ENCODE data around the gene ENPP6. TPM values are rescaled to one million over a fixed set of nuclear protein-coding genes. Genes with fewer than 3 reads are reported as not detected.

The ENPP6 gene
- total RNA-seq, 1 experiment from 2014 or later: not detected

- Histone ChIP-seq H3K27ac (ENCODE audit: low read depth, low read length, poor library complexity, severe bottlenecking) (no peak overlapping the region), H3K9me3 (ENCODE audit: low read depth, low read length, poor library complexity, severe bottlenecking) (no peaks in the 10 kb centered on the region), H3K36me3 (ENCODE audit: insufficient read depth, low read length, poor library complexity, severe bottlenecking) (no peaks in the 10 kb centered on the region), H3K27me3 (replicated peaks; ENCODE audit: insufficient read depth, low read depth, low read length, poor library complexity) (no peaks in the 10 kb centered on the region), H3K4me3 (ENCODE audit: low read depth, low read length, poor library complexity, severe bottlenecking) (no peak overlapping the region), H3K4me1 (ENCODE audit: insufficient read depth, low read length, poor library complexity, severe bottlenecking) (no peaks in the 10 kb centered on the region)
- intact Hi-C loops (cut with micrococcal nuclease; ENCODE audit: unreplicated experiment): no loop called here
- DNase-seq (ENCODE audit: low spot score): no peak
- ChIA-PET POLR2A (ENCODE audit: low non-redundant PET) (no interaction called here), CTCF (no interaction called here)
- TF ChIP-seq EZH2 (IDR thresholded peaks at IDR 0.05; ENCODE audit: borderline replicate concordance, low read depth, low read length, poor library complexity, severe bottlenecking) (no peak), CTCF (conservative IDR thresholded peaks at IDR 0.05; ENCODE audit: low read depth, low read length) (no peak)
- BruUV-seq (replicated peaks): no TSS peak
These were observed 20.5 kb upstream of the ENPP6 start for GRCh38 chr4:184238072-184238745.

- Histone ChIP-seq H3K36me3 (ENCODE audit: insufficient read depth, low read length, poor library complexity, severe bottlenecking) (no peaks in the 10 kb centered on the region), H3K9me3 (ENCODE audit: low read depth, low read length, poor library complexity, severe bottlenecking) (no peaks in the 10 kb centered on the region), H3K4me3 (ENCODE audit: low read depth, low read length, poor library complexity, severe bottlenecking) (no peak overlapping the region), H3K27me3 (replicated peaks; ENCODE audit: insufficient read depth, low read depth, low read length, poor library complexity) (no peaks in the 10 kb centered on the region), H3K4me1 (ENCODE audit: insufficient read depth, low read length, poor library complexity, severe bottlenecking) (no peaks in the 10 kb centered on the region), H3K27ac (ENCODE audit: low read depth, low read length, poor library complexity, severe bottlenecking) (no peak overlapping the region)
- no peak for DNase-seq (ENCODE audit: low spot score)
- no TSS peak for BruUV-seq (replicated peaks)
- POLR2A ChIA-PET (ENCODE audit: low non-redundant PET): no interaction called here
- intact Hi-C loops (cut with micrococcal nuclease; ENCODE audit: unreplicated experiment): no loop called here
- CTCF ChIA-PET: no interaction called here
- no peak for TF ChIP-seq EZH2 (IDR thresholded peaks at IDR 0.05; ENCODE audit: borderline replicate concordance, low read depth, low read length, poor library complexity, severe bottlenecking)
- TF ChIP-seq CTCF (conservative IDR thresholded peaks at IDR 0.05; ENCODE audit: low read depth, low read length): no peak
These were observed 19.9 kb upstream of the ENPP6 start for GRCh38 chr4:184237612-184238011.

- TF ChIP-seq CTCF (conservative IDR thresholded peaks at IDR 0.05; ENCODE audit: low read depth, low read length): no peak
- no peak for TF ChIP-seq EZH2 (IDR thresholded peaks at IDR 0.05; ENCODE audit: borderline replicate concordance, low read depth, low read length, poor library complexity, severe bottlenecking)
- Histone ChIP-seq H3K36me3 (ENCODE audit: insufficient read depth, low read length, poor library complexity, severe bottlenecking) (no peaks in the 10 kb centered on the region), H3K27me3 (replicated peaks; ENCODE audit: insufficient read depth, low read depth, low read length, poor library complexity) (no peaks in the 10 kb centered on the region), H3K4me1 (ENCODE audit: insufficient read depth, low read length, poor library complexity, severe bottlenecking) (no peaks in the 10 kb centered on the region), H3K27ac (ENCODE audit: low read depth, low read length, poor library complexity, severe bottlenecking) (no peak overlapping the region), H3K4me3 (ENCODE audit: low read depth, low read length, poor library complexity, severe bottlenecking) (no peak overlapping the region), H3K9me3 (ENCODE audit: low read depth, low read length, poor library complexity, severe bottlenecking) (no peaks in the 10 kb centered on the region)
- intact Hi-C loops (cut with micrococcal nuclease; ENCODE audit: unreplicated experiment): no loop called here
- BruUV-seq (replicated peaks): no TSS peak
- ChIA-PET CTCF (no interaction called here), POLR2A (ENCODE audit: low non-redundant PET) (no interaction called here)
- no peak for DNase-seq (ENCODE audit: low spot score)
These were observed 17.9 kb upstream of the ENPP6 start for GRCh38 chr4:184235526-184235925.
